IMR-90 (cell line): Measurements from ENCODE around the gene PYY. TPM values are rescaled to one million over a fixed set of nuclear protein-coding genes. Genes with fewer than 3 reads are reported as not detected.

Experiments used
- ATAC-seq: fragments of 200-7000 bp; cut with Tn5 transposase; 2 replicates; pipeline ENCODE4 v1.9.1; 2020; ENCODE audit warnings: low read depth, mild to moderate bottlenecking, moderate library complexity
- BruUV-seq: library from RNA; stranded (reverse); fragments of 400-500 nt; replicated peaks from 2 replicates; lab custom pipeline; 2021; lab: Mats Ljungman, UMichigan
- CTCF ChIA-PET: fragments of 300-600 bp; formaldehyde crosslinking; extraction: SDS; loops from one replicate; lab custom pipeline; 2021; ENCODE audit warnings: antibody characterized with exemption; lab: Yijun Ruan, JAX
- POLR2A ChIA-PET: fragments of 300-600 bp; sonication (Branson Sonifier 250); formaldehyde crosslinking; loops from one replicate; lab custom pipeline; 2022; ENCODE audit warnings: antibody characterized with exemption; ENCODE audit not compliant: unreplicated experiment; lab: Charles Lee
- DNase-seq: peaks from one replicate; pipeline ENCODE4 v3.0.0; 2013
- H2AFZ ChIP-seq: replicated peaks from 2 replicates; pipeline ENCODE3; 2013; ENCODE audit warnings: low read length, mild to moderate bottlenecking; ENCODE audit not compliant: poor library complexity
- H2AK5ac ChIP-seq: 2 replicates; pipeline ENCODE4 v1.6.1; 2013; ENCODE audit warnings: low read depth, low read length, inconsistent platforms
- H2AK9ac ChIP-seq: replicated peaks from 2 replicates; pipeline ENCODE3; 2013; ENCODE audit warnings: mild to moderate bottlenecking, low read depth, low read length, moderate library complexity; ENCODE audit not compliant: poor library complexity
- H2BK120ac ChIP-seq: 2 replicates; pipeline ENCODE4 v1.6.1; 2013; ENCODE audit warnings: low read depth, low read length, inconsistent platforms
- H2BK15ac ChIP-seq: 3 replicates; pipeline ENCODE4 v1.6.1; 2013; ENCODE audit warnings: low read depth, low read length, inconsistent platforms
- H2BK20ac ChIP-seq: 2 replicates; pipeline ENCODE4 v1.6.1; 2013; ENCODE audit warnings: low read depth, mild to moderate bottlenecking, inconsistent platforms, low read length, moderate library complexity
- H2BK5ac ChIP-seq: 2 replicates; pipeline ENCODE4 v1.6.1; 2013; ENCODE audit warnings: mild to moderate bottlenecking, low read depth, low read length, inconsistent platforms; ENCODE audit not compliant: poor library complexity, severe bottlenecking
- H3K14ac ChIP-seq: replicated peaks from 2 replicates; pipeline ENCODE4 v1.6.1; 2013; ENCODE audit warnings: low read depth, low read length, inconsistent platforms
- H3K18ac ChIP-seq: 2 replicates; pipeline ENCODE4 v1.6.1; 2013; ENCODE audit warnings: low read depth, low read length, control low read depth
- H3K23ac ChIP-seq: 2 replicates; pipeline ENCODE4 v1.6.1; 2013; ENCODE audit warnings: low read depth, low read length, inconsistent platforms
- H3K27ac ChIP-seq: 2 replicates; pipeline ENCODE4 v1.5.1; 2013; ENCODE audit warnings: mild to moderate bottlenecking, control low read depth, low read length; ENCODE audit not compliant: insufficient read depth
- H3K27me3 ChIP-seq: 2 replicates; pipeline ENCODE4 v1.6.1; 2013; ENCODE audit warnings: low read length; ENCODE audit not compliant: control insufficient read depth, insufficient read depth
- H3K36me3 ChIP-seq: 2 replicates; pipeline ENCODE4 v1.6.1; 2013; ENCODE audit warnings: low read length, mixed read lengths; ENCODE audit not compliant: control insufficient read depth, insufficient read depth
- H3K4ac ChIP-seq: 2 replicates; pipeline ENCODE4 v1.6.1; 2013; ENCODE audit warnings: low read depth, low read length, inconsistent platforms
- H3K4me1 ChIP-seq: 2 replicates; pipeline ENCODE4 v1.6.1; 2013; ENCODE audit warnings: low read length, mixed read lengths; ENCODE audit not compliant: control insufficient read depth, insufficient read depth
- H3K4me2 ChIP-seq: 2 replicates; pipeline ENCODE4 v1.6.1; 2013; ENCODE audit warnings: low read depth, mild to moderate bottlenecking, control low read depth, low read length, moderate library complexity
- H3K4me3 ChIP-seq: 2 replicates; pipeline ENCODE4 v1.5.1; 2013; ENCODE audit warnings: low read depth, mild to moderate bottlenecking, control low read depth, low read length, moderate library complexity; ENCODE audit not compliant: insufficient read depth
- H3K56ac ChIP-seq: 2 replicates; pipeline ENCODE4 v1.6.1; 2013; ENCODE audit warnings: low read length, inconsistent platforms; ENCODE audit not compliant: insufficient read depth; ENCODE audit errors: extremely low read depth
- H3K79me1 ChIP-seq, 2 experiments: 2 replicates each; pipeline ENCODE4 v1.6.1; 2013; ENCODE audit warnings: low read length in 2 of 2, inconsistent platforms in 1 of 2, low read depth in 1 of 2
- H3K9ac ChIP-seq: 2 replicates; pipeline ENCODE4 v1.6.1; 2013; ENCODE audit warnings: low read depth, low read length, control low read depth
- H3K9me1 ChIP-seq: 2 replicates; pipeline ENCODE4 v1.6.1; 2013; ENCODE audit warnings: low read length, inconsistent platforms; ENCODE audit not compliant: insufficient read depth
- H3K9me3 ChIP-seq: 2 replicates; pipeline ENCODE4 v1.6.1; 2013; ENCODE audit warnings: low read length; ENCODE audit not compliant: control insufficient read depth, insufficient read depth
- H4K20me1 ChIP-seq: 2 replicates; pipeline ENCODE4 v1.6.1; 2013; ENCODE audit warnings: low read length, inconsistent platforms; ENCODE audit not compliant: insufficient read depth
- H4K5ac ChIP-seq: 2 replicates; pipeline ENCODE4 v1.6.1; 2013; ENCODE audit warnings: mild to moderate bottlenecking, low read depth, low read length, control low read depth
- H4K8ac ChIP-seq, 2 experiments: 2 replicates each; pipeline ENCODE4 v1.6.1; 2013; ENCODE audit warnings: low read depth in 2 of 2, low read length in 2 of 2, control low read depth in 1 of 2, inconsistent platforms in 1 of 2
- H4K91ac ChIP-seq: 2 replicates; pipeline ENCODE4 v1.6.1; 2013; ENCODE audit warnings: low read depth, low read length, inconsistent platforms; ENCODE audit not compliant: insufficient read depth
- CHD1 ChIP-seq: IDR thresholded peaks from 2 replicates; pipeline ENCODE4 v1.6.1; 2012; ENCODE audit warnings: low read depth, low read length, improper control_type of control experiment
- CTCF ChIP-seq: conservative IDR thresholded peaks from 2 replicates; pipeline ENCODE4 v1.5.1; 2012; ENCODE audit warnings: mild to moderate bottlenecking, low read depth, low read length, improper control_type of control experiment
- FOS ChIP-seq: fragments of 150-350 bp; IDR thresholded peaks from 2 replicates; pipeline ENCODE4 v1.6.1; 2016; ENCODE audit warnings: low read depth, low read length
- MAZ ChIP-seq: IDR thresholded peaks from 2 replicates; pipeline ENCODE4 v1.6.1; 2012; ENCODE audit warnings: low read depth, mild to moderate bottlenecking, low read length, improper control_type of control experiment, moderate library complexity, borderline replicate concordance
- POLR2A ChIP-seq: IDR thresholded peaks from 2 replicates; pipeline ENCODE4 v1.6.1; 2012; ENCODE audit warnings: mild to moderate bottlenecking, low read depth, low read length
- RAD21 ChIP-seq: IDR thresholded peaks from 2 replicates; pipeline ENCODE4 v1.6.1; 2012; ENCODE audit warnings: low read length, improper control_type of control experiment
- SMC3 ChIP-seq: fragments of 150-350 bp; IDR thresholded peaks from 2 replicates; pipeline ENCODE4 v1.6.1; 2016; ENCODE audit warnings: low read depth, mild to moderate bottlenecking, antibody characterized with exemption, low read length, moderate library complexity
- USF2 ChIP-seq: fragments of 150-350 bp; IDR thresholded peaks from 2 replicates; pipeline ENCODE4 v1.6.1; 2017; ENCODE audit warnings: mild to moderate bottlenecking, antibody characterized with exemption, low read length, low read depth
- WGBS, 2 experiments: methylation state at CpG; one replicate each; pipeline versions ENCODE4 v1.1.5 to v1.1.7; 2013; ENCODE audit warnings: missing lambda C conversion rate in 2 of 2; ENCODE audit not compliant: insufficient read length in 1 of 2; ENCODE audit errors: extremely low coverage in 2 of 2; 5-methylcytosine and 5-hydroxymethylcytosine counted together
- dilution Hi-C: fragments of 300-500 bp; cut with HindIII; formaldehyde crosslinking; loops from one replicate; pipeline ENCODE4 v1.14.3; 2018; ENCODE audit warnings: low sequenced_read_pairs; ENCODE audit not compliant: unreplicated experiment
- in situ Hi-C: fragments of 300-500 bp; cut with MboI; formaldehyde crosslinking; loops from 3 replicates; pipeline ENCODE4 v1.14.3; 2019; ENCODE audit warnings: low sequenced_read_pairs, inconsistent platforms, mixed read lengths
- intact Hi-C: fragments of 100-400 bp; cut with micrococcal nuclease; formaldehyde crosslinking; loops from 2 replicates; pipeline ENCODE4 v1.10.0; 2022
- polyA plus RNA-seq, 3 experiments: library from polyadenylated mRNA; depleted of rRNA; stranded (reverse); fragments of >200 nt; gene quantifications; 2 replicates each; pipeline ENCODE4 v1.2.3, GENCODE V29; 2012; ENCODE audit warnings: low replicate concordance in 1 of 3
- total RNA-seq: library from RNA; depleted of rRNA; stranded (reverse); fragments of >200 nt; gene quantifications from 2 replicates; pipeline ENCODE4 v1.2.3, GENCODE V29; 2012

Gene PYY
- total and polyA plus RNA-seq, 2 of the 4 experiments (the other 2 are of a cell fraction), result not detected

GRCh38 chr17:43994272-43995149, 40.8 kb upstream of the PYY start:
- H3K4me1 ChIP-seq, result no peaks in the 10 kb centered on the region; the same call in 1 of the 2 replicates
- no peak overlapping the region for H3K9ac ChIP-seq
- POLR2A ChIA-PET, result no interaction called here

More at GRCh38 chr17:43994272-43995149, 40.8 kb upstream of the PYY start:
- BruUV-seq, result no TSS peak
- Histone ChIP-seq H3K9me1 (peaks cover 3% of the 10 kb centered on the region; the same call in 1 of the 2 replicates), H3K9me3 (no peaks in the 10 kb centered on the region), H4K5ac (no peak overlapping the region), H2BK5ac (no peak overlapping the region), H3K79me1 (no peaks in the 10 kb centered on the region), H3K27ac (no peak overlapping the region), H2AK9ac (peak overlapping the region; percentile 44), H2BK15ac (no peak overlapping the region), H2AK5ac (no peak overlapping the region), H3K18ac (no peak overlapping the region), H4K20me1 (no peaks in the 10 kb centered on the region), H4K8ac (no peak overlapping the region), H3K27me3 (peaks cover 18% of the 10 kb centered on the region), H3K36me3 (no peaks in the 10 kb centered on the region), H2AFZ (peak overlapping the region; percentile 80), H2BK120ac (no peak overlapping the region), H2BK20ac (no peak overlapping the region), H3K4ac (no peak overlapping the region), H3K14ac (no peak overlapping the region), H3K56ac (no peak overlapping the region), H3K23ac (no peak overlapping the region), H4K91ac (no peak overlapping the region), H3K4me2 (peak overlapping the region; percentile 46; the same call in 1 of the 2 replicates), H3K4me3 (no peak overlapping the region; the same call in 1 of the 2 replicates)
- ATAC-seq, result peak; percentile 99
- intact Hi-C loops, result loop anchor here (1.0 kb wide), 2 partner anchors 50 to 116 kb away; no protein-coding TSS in a partner anchor
- dilution Hi-C loops, result no loop called here
- CTCF ChIA-PET, result interaction anchor here (1.1 to 2.4 kb wide), 4 partner anchors 19 to 85 kb away, joined by 3 to 11 read pairs (median 6); no protein-coding TSS in a partner anchor
- TF ChIP-seq CTCF (peak; percentile 96), USF2 (no peak), MAZ (no peak), CHD1 (no peak), FOS (no peak), RAD21 (peak; percentile 93), SMC3 (peak; percentile 90), POLR2A (peak; percentile 38; the same call in 1 of the 2 replicates)
- in situ Hi-C loops, result no loop called here
- DNase-seq, result peak; percentile 37
- 6% methylated on average over 26 of the region's 52 CpGs; no CpG with 5 or more reads in 1 of the 2 experiments for WGBS, 2 experiments
